Endothelial cell of umbilical vein (primary cell): ENCODE measurements around the gene SPTBN5. TPM values are rescaled to one million over a fixed set of nuclear protein-coding genes. Genes with fewer than 3 reads are reported as not detected.
A peak's percentile ranks its signal among the peaks of the same experiment; 100 is the strongest.

Experiments used
- BruUV-seq: library from RNA; stranded (reverse); fragments of 400-500 nt; replicated peaks from 2 replicates; lab custom pipeline; 2021; lab: Mats Ljungman, UMichigan
- CTCF ChIA-PET: fragments of 300-600, 350-600 bp; sonication (Branson Sonifier 250); formaldehyde crosslinking; loops from one replicate; lab custom pipeline; 2021; ENCODE audit warnings: antibody characterized with exemption, inconsistent platforms; lab: Charles Lee
- POLR2A ChIA-PET: fragments of 300-600, 350-600 bp; sonication (Branson Sonifier 250); formaldehyde crosslinking; loops from one replicate; lab custom pipeline; 2021; ENCODE audit warnings: antibody characterized with exemption, inconsistent platforms; lab: Charles Lee
- DNase-seq: peaks from one replicate; pipeline ENCODE4 v3.0.0-alpha.2; 2011; ENCODE audit warnings: low read depth, low spot score
- FAIRE-seq: peaks from 2 replicates; lab custom pipeline; 2011; peaks lifted over from hg19 to GRCh38; lab: Jason Lieb, UNC
- H2AFZ ChIP-seq: 2 replicates; pipeline ENCODE4 v1.6.0; 2012; ENCODE audit warnings: low read depth, low read length, control low read depth, inconsistent platforms
- H3K27ac ChIP-seq: 2 replicates; pipeline ENCODE4 v1.5.1; 2011; ENCODE audit warnings: low read depth, mild to moderate bottlenecking, control low read depth, low read length, moderate library complexity; ENCODE audit not compliant: insufficient read depth
- H3K27me3 ChIP-seq, 2 experiments: 2 replicates each; pipeline versions ENCODE4 v1.6.0 to v1.6.1; 2011; ENCODE audit warnings: low read length in 2 of 2, mixed read lengths in 1 of 2; ENCODE audit not compliant: control insufficient read depth in 2 of 2, insufficient read depth in 2 of 2
- H3K36me3 ChIP-seq, 2 experiments: 2 replicates in 1 of 2; 3 replicates in 1 of 2; pipeline ENCODE4 v1.5.1; 2011; ENCODE audit warnings: low read length in 2 of 2, mild to moderate bottlenecking in 1 of 2, moderate library complexity in 1 of 2; ENCODE audit not compliant: control insufficient read depth in 2 of 2, insufficient read depth in 2 of 2; ENCODE audit errors: extremely low read depth in 1 of 2
- H3K4me1 ChIP-seq: 3 replicates; pipeline ENCODE4 v1.5.1; 2011; ENCODE audit warnings: mild to moderate bottlenecking, low read length; ENCODE audit not compliant: control insufficient read depth, insufficient read depth; ENCODE audit errors: extremely low read depth
- H3K4me2 ChIP-seq: 2 replicates; pipeline ENCODE4 v1.6.1; 2011; ENCODE audit warnings: low read length, control low read depth, mixed read lengths; ENCODE audit not compliant: insufficient read depth
- H3K4me3 ChIP-seq, 3 experiments: fragments of 200-600 bp in 1 of 3; sonication (generic), shearing (Covaris generic) in 1 of 3; replicated peaks in 1 of 3; 2 replicates each; pipeline ENCODE4 v1.5.1; 2011 to 2016; ENCODE audit warnings: control low read depth in 3 of 3, low read length in 3 of 3, mild to moderate bottlenecking in 2 of 3, inconsistent platforms in 1 of 3, low read depth in 1 of 3, moderate library complexity in 1 of 3; ENCODE audit not compliant: insufficient read depth in 1 of 3
- H3K79me2 ChIP-seq: 2 replicates; pipeline ENCODE4 v1.6.0; 2012; ENCODE audit warnings: low read length, inconsistent platforms; ENCODE audit not compliant: control insufficient read depth, insufficient read depth
- H3K9ac ChIP-seq: replicated peaks from 2 replicates; pipeline ENCODE3; 2011; ENCODE audit warnings: low read length, control low read depth; ENCODE audit not compliant: insufficient read depth; ENCODE audit errors: extremely low read depth
- H3K9me1 ChIP-seq: replicated peaks from 3 replicates; pipeline ENCODE4 v1.6.0; 2011; ENCODE audit warnings: mild to moderate bottlenecking, low read length; ENCODE audit not compliant: control insufficient read depth, insufficient read depth; ENCODE audit errors: extremely low read depth
- H3K9me3 ChIP-seq: replicated peaks from 2 replicates; pipeline ENCODE4 v1.5.1; 2012; ENCODE audit warnings: low read length, inconsistent platforms; ENCODE audit not compliant: control insufficient read depth, insufficient read depth
- H4K20me1 ChIP-seq: replicated peaks from 2 replicates; pipeline ENCODE3; 2011; ENCODE audit warnings: mild to moderate bottlenecking, low read length; ENCODE audit not compliant: control insufficient read depth, insufficient read depth; ENCODE audit errors: extremely low read depth
- EZH2 ChIP-seq: IDR thresholded peaks from 2 replicates; pipeline ENCODE4 v1.6.1; 2012; ENCODE audit warnings: borderline replicate concordance, low read depth, mild to moderate bottlenecking, moderate library complexity, low read length, inconsistent platforms; ENCODE audit not compliant: severe bottlenecking
- FOS ChIP-seq: IDR thresholded peaks from 2 replicates; pipeline ENCODE4 v1.6.1; 2011; ENCODE audit warnings: mild to moderate bottlenecking, low read length, moderate library complexity, borderline replicate concordance; ENCODE audit not compliant: insufficient read depth
- GATA2 ChIP-seq: IDR thresholded peaks from 2 replicates; pipeline ENCODE4 v1.7.0; 2011; ENCODE audit warnings: low read depth, mild to moderate bottlenecking, moderate library complexity, mixed read lengths, low read length; ENCODE audit not compliant: insufficient read length, insufficient read depth
- JUN ChIP-seq: IDR thresholded peaks from 2 replicates; pipeline ENCODE4 v1.6.1; 2011; ENCODE audit warnings: borderline replicate concordance, low read depth; ENCODE audit not compliant: insufficient read length, insufficient read depth
- MYC ChIP-seq: IDR thresholded peaks from one replicate; pipeline ENCODE4 v1.6.1; 2011; ENCODE audit warnings: mild to moderate bottlenecking, low read depth, low read length
- POLR2A ChIP-seq: IDR thresholded peaks from 2 replicates; pipeline ENCODE4 v1.6.1; 2012; ENCODE audit warnings: low read depth, mild to moderate bottlenecking, control low read depth, low read length
- POLR2AphosphoS5 ChIP-seq: IDR thresholded peaks from 2 replicates; pipeline ENCODE4 v1.6.1; 2012; ENCODE audit warnings: low read depth, mild to moderate bottlenecking, control low read depth, low read length, moderate library complexity; ENCODE audit not compliant: insufficient read depth
- dilution Hi-C: fragments of 300-500 bp; cut with MboI; formaldehyde crosslinking; loops from one replicate; pipeline ENCODE4 v1.15.0; 2019; ENCODE audit warnings: low sequenced_read_pairs; ENCODE audit not compliant: extremely low pct_ligation_motif_present
- intact Hi-C: fragments of 100-400 bp; cut with micrococcal nuclease; formaldehyde crosslinking; loops from one replicate; pipeline ENCODE4 v1.10.0; 2022
- polyA plus RNA-seq, 4 experiments: library from polyadenylated mRNA; depleted of rRNA in 3 of 4; stranded (reverse) in 3 of 4; unstranded in 1 of 4; fragments of >200 nt; gene quantifications; 2 replicates each; pipeline versions ENCODE4 v1.2.1 to v1.2.3, GENCODE V29; 2011 to 2012; ENCODE audit warnings: missing spikeins in 1 of 4
- total RNA-seq: library from RNA; stranded (reverse); gene quantifications from 2 replicates; pipeline ENCODE4 v1.2.3, GENCODE V29; 2021
- TF ChIP-seq, protein P1 (sequence below), 2 donors: IDR thresholded peaks; 1 replicate in 1 of 2; 2 replicates in 1 of 2; pipeline ENCODE4 v1.5.1; 2011; ENCODE audit warnings: low read length in 2 of 2, mild to moderate bottlenecking in 2 of 2, moderate library complexity in 2 of 2, control low read depth in 1 of 2, inconsistent platforms in 1 of 2, low read depth in 1 of 2; ENCODE audit not compliant: insufficient read depth in 1 of 2; ENCODE audit errors: extremely low read depth in 1 of 2
- TF ChIP-seq, protein P2 (sequence below): IDR thresholded peaks from 2 replicates; pipeline ENCODE4 v1.6.1; 2011; ENCODE audit not compliant: insufficient read depth, insufficient read length

Gene SPTBN5
- total and polyA plus RNA-seq, 2 donors (not counting 3 experiments of a cell fraction or from before 2014, with no cell fraction given) = 12.0 to 19.0 TPM

DNA sequence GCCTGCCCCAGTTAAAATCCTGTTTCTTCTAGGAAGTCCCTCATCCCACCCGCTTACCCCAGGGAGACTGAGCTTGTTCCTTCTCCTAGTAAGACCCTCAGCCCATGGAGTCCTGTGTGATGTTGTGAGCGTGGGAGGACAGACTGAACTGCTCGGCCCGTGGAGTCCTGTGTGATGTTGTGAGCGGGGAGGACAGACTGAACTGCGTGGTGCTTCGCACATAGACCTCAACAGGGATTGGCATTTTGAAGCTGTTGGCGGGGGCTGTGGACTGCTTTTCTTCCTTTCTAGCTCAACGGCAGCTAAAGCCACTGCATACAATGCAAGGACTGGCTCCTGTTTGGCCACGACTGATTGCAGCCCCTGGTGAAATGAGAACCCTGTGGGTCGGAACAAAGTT lies 1.6 kb upstream of the SPTBN5 start:
- Histone ChIP-seq H3K4me2 (no peak overlapping the region), H3K4me3 (no peak overlapping the region), H3K4me1 (peaks cover 16% of the 10 kb centered on the region), H3K27ac (peak overlapping the region; percentile 73), H3K9me1 (no peaks in the 10 kb centered on the region), H3K79me2 (no peaks in the 10 kb centered on the region), H3K9ac (no peak overlapping the region), H4K20me1 (no peaks in the 10 kb centered on the region), H2AFZ (no peak overlapping the region), H3K27me3 (no peaks in the 10 kb centered on the region), H3K36me3 (peaks cover 7 to 22% of the 10 kb centered on the region in 2 experiments), H3K9me3 (no peaks in the 10 kb centered on the region)
- BruUV-seq = no TSS peak
- TF ChIP-seq, protein P1, sequence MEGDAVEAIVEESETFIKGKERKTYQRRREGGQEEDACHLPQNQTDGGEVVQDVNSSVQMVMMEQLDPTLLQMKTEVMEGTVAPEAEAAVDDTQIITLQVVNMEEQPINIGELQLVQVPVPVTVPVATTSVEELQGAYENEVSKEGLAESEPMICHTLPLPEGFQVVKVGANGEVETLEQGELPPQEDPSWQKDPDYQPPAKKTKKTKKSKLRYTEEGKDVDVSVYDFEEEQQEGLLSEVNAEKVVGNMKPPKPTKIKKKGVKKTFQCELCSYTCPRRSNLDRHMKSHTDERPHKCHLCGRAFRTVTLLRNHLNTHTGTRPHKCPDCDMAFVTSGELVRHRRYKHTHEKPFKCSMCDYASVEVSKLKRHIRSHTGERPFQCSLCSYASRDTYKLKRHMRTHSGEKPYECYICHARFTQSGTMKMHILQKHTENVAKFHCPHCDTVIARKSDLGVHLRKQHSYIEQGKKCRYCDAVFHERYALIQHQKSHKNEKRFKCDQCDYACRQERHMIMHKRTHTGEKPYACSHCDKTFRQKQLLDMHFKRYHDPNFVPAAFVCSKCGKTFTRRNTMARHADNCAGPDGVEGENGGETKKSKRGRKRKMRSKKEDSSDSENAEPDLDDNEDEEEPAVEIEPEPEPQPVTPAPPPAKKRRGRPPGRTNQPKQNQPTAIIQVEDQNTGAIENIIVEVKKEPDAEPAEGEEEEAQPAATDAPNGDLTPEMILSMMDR (IDR thresholded peaks at IDR 0.05; ENCODE audit: extremely low read depth in 1 of 2, insufficient read depth in 1 of 2, low read depth in 1 of 2, low read length in 2 of 2) = no peak
- TF ChIP-seq, protein P2, sequence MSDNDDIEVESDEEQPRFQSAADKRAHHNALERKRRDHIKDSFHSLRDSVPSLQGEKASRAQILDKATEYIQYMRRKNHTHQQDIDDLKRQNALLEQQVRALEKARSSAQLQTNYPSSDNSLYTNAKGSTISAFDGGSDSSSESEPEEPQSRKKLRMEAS = no peak
- TF ChIP-seq EZH2 (no peak), POLR2A (no peak), MYC (no peak), JUN (no peak), GATA2 (no peak), POLR2AphosphoS5 (no peak), FOS (no peak)
- dilution Hi-C loops (no loop called here), intact Hi-C loops (loop anchor here (2.0 kb wide), 1 partner anchor 121 kb away; the partner anchor contains the start of gene MAPKBP1)
- DNase-seq = no peak
- CTCF ChIA-PET = interaction anchor here (1.0 to 2.0 kb wide), 6 partner anchors 9 to 430 kb away, joined by 3 to 27 read pairs (median 4); partner anchors contain the start of gene MAPKBP1
- POLR2A ChIA-PET = no interaction called here
- FAIRE-seq = no peak
